HG03520 (cell line): ENCODE results near the gene RPA1.

Experiments
- ATAC-seq: cut with Tn5 transposase; IDR thresholded peaks from one replicate; pipeline ENCODE4 v1.9.1; 2021; ENCODE audit warnings: mild to moderate bottlenecking, moderate library complexity; ENCODE audit not compliant: unreplicated experiment

The RPA1 gene

DNA sequence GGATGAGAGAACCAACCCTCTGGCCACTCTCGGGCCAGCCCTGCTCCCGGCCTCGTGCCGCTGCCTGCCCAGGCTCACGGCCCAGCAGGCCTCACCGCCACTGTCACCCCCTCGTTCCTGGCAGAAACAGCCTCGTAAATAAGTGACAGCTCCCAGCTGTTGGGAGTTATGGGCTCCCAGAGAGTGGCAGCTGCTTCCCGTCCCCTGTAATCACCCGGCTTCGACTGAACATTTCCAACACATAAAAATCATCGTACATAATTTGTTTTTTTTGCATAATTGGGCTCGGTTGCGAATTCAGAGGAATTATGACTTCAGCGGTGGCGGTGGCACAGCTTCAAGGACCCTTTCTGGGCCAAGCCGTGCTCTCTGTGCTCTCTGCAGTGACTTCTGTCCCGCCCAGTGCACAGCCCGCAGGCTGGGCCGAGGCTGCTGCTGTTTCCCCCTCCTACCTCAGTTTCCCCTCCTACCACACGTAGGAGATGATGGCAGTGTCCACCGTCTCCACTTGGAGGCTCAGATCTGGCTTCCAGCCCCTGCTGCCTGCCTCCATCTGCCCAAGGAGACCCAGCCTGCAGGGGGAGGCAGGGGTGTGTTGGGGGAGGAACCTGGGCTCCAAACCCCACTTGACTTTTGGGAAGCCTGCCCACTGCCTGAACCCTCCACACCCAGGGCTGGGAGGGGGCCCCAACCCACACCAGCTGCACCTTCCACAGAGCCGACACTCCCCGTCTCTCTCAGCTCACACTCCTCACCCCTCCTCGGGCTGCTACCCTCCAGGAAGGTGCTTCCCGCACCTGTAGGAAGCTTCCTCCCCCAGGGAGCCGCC lies 110.4 kb downstream of the RPA1 start:
- ATAC-seq = no peak

GRCh38 chr17:1940810-1941185 lies 111.0 kb downstream of the RPA1 start:
- no peak for ATAC-seq

- ATAC-seq = no peak
Observed at GRCh38 chr17:1941272-1942065, 111.7 kb downstream of the RPA1 start.

DNA sequence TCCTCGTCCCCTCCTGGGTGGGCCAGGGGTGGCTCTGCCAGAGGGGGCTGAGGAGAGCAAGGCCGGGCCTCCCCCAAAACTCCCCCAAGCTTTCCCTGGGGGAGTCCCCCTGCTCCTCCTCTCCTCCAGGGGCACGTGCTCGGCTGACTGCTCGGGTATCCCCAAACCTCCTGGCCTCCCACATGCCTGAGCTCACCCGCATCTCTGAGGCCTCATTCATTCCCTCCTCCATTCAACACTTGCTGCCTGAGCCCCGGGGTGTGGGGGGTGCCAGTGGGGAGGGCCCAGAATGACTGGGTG lies 112.2 kb downstream of the RPA1 start:
- ATAC-seq = no peak

GRCh38 chr17:1942666-1943435 lies 113.0 kb downstream of the RPA1 start:
- ATAC-seq = no peak

- ATAC-seq = no peak
Observed at GRCh38 chr17:1943436-1943831, 113.6 kb downstream of the RPA1 start.

DNA sequence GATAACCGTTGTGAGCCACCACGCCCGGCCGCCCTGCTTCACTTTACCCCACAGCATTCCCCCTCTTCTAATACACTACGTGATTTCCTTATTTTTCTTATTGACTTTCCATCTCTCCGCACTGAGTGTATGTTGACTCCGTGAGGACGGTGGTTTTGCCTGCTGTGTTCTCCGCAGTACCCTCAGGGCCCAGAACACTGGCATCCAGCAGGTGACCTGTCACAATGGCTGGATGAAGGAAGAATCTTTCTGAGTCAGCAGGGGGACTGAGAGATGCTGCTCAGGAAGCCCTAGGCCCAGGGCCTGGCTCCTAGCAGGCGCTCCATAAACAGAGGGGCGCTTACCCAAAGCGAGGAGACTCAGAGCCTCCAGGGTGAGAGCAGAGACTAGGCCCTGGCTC lies 115.8 kb downstream of the RPA1 start:
- no peak for ATAC-seq

DNA sequence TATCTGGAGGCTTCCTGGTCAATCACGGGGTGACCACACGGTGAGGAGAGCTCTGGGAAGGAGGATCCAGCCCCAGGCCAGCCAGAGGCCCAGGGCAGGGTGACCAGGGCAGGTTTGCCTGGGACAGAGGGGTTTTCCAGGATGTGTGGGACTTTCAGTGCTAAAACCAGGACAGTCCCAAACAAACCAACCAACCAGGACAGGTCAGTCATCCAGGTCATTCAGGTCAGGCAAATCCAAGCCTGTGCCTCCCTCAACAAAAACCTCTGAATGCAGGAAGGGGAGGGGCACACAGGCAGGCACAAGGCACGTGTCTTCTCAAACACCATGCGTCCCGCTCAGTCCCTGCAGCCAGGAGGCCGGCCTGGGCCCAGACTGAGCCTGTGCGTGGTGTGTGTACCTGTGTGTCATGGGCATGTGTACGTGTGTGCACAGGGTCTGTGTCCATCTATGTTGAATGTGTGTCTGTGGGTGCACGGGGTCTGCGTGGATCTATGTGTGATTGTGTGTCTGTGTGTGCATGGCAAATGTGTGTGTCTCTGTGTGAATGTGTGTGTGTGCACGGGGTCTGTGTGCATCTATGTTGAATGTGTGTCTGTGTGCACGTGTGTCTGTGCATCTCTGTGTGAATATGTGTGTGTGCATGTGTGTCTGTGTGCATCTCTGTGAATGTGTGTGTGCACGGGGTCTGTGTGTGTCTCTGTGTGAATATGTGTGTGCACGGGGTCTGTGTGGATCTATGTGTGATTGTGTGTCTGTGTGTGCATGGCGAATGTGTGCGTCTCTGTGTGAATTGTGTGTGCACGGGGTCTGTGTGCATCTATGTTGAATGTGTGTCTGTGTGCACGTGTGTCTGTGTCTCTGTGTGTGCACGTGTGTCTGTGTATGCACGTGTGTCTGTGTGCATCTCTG lies 116.5 kb downstream of the RPA1 start:
- no peak for ATAC-seq

DNA sequence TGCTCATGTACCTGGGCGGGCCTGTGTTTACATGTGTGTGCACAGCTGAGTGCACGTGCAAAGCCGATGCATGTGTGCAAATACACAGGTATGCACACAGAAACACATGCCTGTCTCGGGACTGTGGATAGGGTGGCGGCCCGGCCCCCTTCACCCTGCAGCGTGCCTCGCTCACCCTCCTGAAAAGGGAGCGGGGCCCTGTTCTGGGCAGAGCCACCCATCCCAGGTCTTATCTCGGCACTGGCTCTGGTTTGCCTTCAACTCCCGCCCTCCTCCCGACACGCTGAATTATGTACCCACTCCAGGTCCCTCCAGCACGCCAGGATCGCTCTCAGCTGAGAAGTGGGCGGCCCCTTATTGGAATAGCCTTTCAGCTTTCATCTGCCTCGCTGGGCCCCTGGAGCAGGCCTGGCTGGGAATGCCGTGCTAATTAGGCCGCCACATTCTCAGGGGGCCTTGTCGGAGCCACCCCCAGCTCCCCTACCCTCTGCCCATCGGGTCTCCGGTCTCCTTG lies 117.5 kb downstream of the RPA1 start:
- ATAC-seq = no peak

DNA sequence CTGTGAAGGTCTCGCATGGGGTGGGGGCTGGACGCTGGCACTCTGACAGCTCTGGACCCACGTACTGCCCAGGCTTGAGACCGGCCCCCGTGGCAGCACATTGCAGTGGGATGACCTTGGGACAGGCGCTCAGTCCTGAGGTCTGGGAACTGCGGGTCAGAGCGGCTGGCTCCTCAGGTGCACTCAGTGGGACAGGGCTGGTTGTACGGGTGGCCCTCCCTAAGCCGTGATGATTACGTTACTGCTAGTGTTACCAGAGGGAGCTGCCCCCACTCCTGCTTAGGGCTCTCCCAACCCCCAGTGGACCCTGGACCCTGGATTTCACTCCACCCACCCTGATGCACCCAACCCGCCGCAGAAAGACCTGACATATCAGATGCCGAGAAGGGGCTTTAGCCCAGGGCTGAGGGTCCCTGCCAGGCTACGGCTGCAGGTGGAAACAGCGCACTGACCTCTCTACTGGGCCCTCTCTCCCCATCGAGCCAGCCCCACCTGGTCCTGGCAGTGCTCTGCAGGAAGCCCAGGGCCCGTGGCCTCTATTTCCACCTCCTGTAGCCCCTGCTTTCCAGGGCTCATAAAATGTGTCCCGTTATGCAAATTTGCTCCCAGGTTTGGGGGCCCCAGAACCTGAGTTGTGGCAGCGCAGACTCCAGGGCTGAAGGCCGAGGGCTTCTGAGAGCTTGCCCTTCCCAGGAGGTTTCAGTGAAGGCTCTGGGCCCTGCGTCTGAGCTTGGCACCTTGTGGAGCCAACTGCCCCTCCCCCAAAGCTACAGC lies 118.1 kb downstream of the RPA1 start:
- no peak for ATAC-seq

DNA sequence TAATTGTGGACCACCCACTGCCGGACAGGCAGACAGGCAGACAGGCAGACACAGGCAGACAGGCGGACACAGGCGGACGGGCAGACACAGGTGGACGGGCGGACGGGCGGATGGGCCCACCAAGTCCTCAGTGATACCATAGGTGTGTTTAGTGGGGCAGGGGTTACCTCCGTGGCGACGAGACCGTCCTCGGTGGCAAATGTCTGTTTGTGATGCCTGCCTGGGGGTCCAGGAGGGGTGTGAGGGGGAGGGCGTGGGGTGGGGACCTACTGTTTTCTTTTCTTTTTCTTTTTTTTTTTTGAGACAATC lies 118.7 kb downstream of the RPA1 start:
- ATAC-seq = no peak
